Measurements from ENCODE around the gene OSMR. TPM values are rescaled to one million over a fixed set of nuclear protein-coding genes. Genes with fewer than 3 reads are reported as not detected.
"Not testable (repeated sequence)": the region's sequence is repeated elsewhere in the genome, so short reads cannot be mapped to it uniquely, and the experiment has no call there.

OSMR gene
- total RNA-seq, 2 experiments from 2014 or later: not detected

- POLR2A ChIA-PET: no interaction called here
- no peak overlapping the region for H3K4me2 ChIP-seq (ENCODE audit: low read length)
- intact Hi-C loops (cut with micrococcal nuclease; ENCODE audit: unreplicated experiment): no loop called here
- no peak overlapping the region for H3K27ac ChIP-seq (ENCODE audit: low read depth, low read length, poor library complexity, severe bottlenecking)
- BruUV-seq (replicated peaks): no TSS peak
- no peaks in the 10 kb centered on the region for H3K36me3 ChIP-seq (ENCODE audit: insufficient read depth, low read length)
- H3K4me1 ChIP-seq (ENCODE audit: insufficient read depth, low read length, poor library complexity, severe bottlenecking): no peaks in the 10 kb centered on the region
- H3K9me3 ChIP-seq (ENCODE audit: low read length): no peaks in the 10 kb centered on the region
- no peak overlapping the region for H3K4me3 ChIP-seq (ENCODE audit: low read depth, low read length, poor library complexity, severe bottlenecking)
- CTCF ChIA-PET (ENCODE audit: unreplicated experiment): no interaction called here
- DNase-seq (ENCODE audit: low spot score): no peak
- no peaks in the 10 kb centered on the region for H3K79me2 ChIP-seq (ENCODE audit: insufficient read depth, low read depth, low read length)
- no peaks in the 10 kb centered on the region for H3K9me2 ChIP-seq (ENCODE audit: insufficient read depth, low read length)
- no peak overlapping the region for H2AFZ ChIP-seq (ENCODE audit: low read length)
- no peak for TF ChIP-seq CTCF (conservative IDR thresholded peaks at IDR 0.05; ENCODE audit: low read length)
- H4K20me1 ChIP-seq (ENCODE audit: insufficient read depth, low read length): no peaks in the 10 kb centered on the region
Measured at GRCh38 chr5:38846379-38847011, 683 bp downstream of the OSMR start.

- no peaks in the 10 kb centered on the region for H3K9me2 ChIP-seq (ENCODE audit: insufficient read depth, low read length)
- H3K4me3 ChIP-seq (ENCODE audit: low read depth, low read length, poor library complexity, severe bottlenecking): no peak overlapping the region
- BruUV-seq (replicated peaks): no TSS peak
- H3K4me1 ChIP-seq (ENCODE audit: insufficient read depth, low read length, poor library complexity, severe bottlenecking): no peaks in the 10 kb centered on the region
- H3K27ac ChIP-seq (ENCODE audit: low read depth, low read length, poor library complexity, severe bottlenecking): no peak overlapping the region
- H2AFZ ChIP-seq (ENCODE audit: low read length): no peak overlapping the region; the same call in 1 of the 2 replicates
- no peaks in the 10 kb centered on the region for H3K79me2 ChIP-seq (ENCODE audit: insufficient read depth, low read depth, low read length)
- no peak overlapping the region for H3K4me2 ChIP-seq (ENCODE audit: low read length)
- ChIA-PET POLR2A (interaction anchor here (0.6 kb wide), 1 partner anchor 10 kb away, joined by 3 read pairs; no protein-coding TSS in a partner anchor), CTCF (ENCODE audit: unreplicated experiment) (no interaction called here)
- H4K20me1 ChIP-seq (ENCODE audit: insufficient read depth, low read length): no peaks in the 10 kb centered on the region
- TF ChIP-seq EZH2phosphoT487 (IDR thresholded peaks at IDR 0.05; ENCODE audit: borderline replicate concordance, low read depth, low read length): no peak
- TF ChIP-seq CTCF (conservative IDR thresholded peaks at IDR 0.05; ENCODE audit: low read length): no peak
- no peaks in the 10 kb centered on the region for H3K36me3 ChIP-seq (ENCODE audit: insufficient read depth, low read length)
- intact Hi-C loops (cut with micrococcal nuclease; ENCODE audit: unreplicated experiment): no loop called here
- no peaks in the 10 kb centered on the region for H3K9me3 ChIP-seq (ENCODE audit: low read length)
- DNase-seq (ENCODE audit: low spot score): no peak
Measured at GRCh38 chr5:38847559-38848347, 1.9 kb downstream of the OSMR start.

GRCh38 chr5:38848637-38849036 is 2.8 kb downstream of the OSMR start:
- Histone ChIP-seq H3K4me3 (ENCODE audit: low read depth, low read length, poor library complexity, severe bottlenecking) (no peak overlapping the region), H2AFZ (ENCODE audit: low read length) (no peak overlapping the region), H4K20me1 (ENCODE audit: insufficient read depth, low read length) (no peaks in the 10 kb centered on the region), H3K9me2 (ENCODE audit: insufficient read depth, low read length) (no peaks in the 10 kb centered on the region), H3K36me3 (ENCODE audit: insufficient read depth, low read length) (no peaks in the 10 kb centered on the region), H3K4me1 (ENCODE audit: insufficient read depth, low read length, poor library complexity, severe bottlenecking) (no peaks in the 10 kb centered on the region), H3K79me2 (ENCODE audit: insufficient read depth, low read depth, low read length) (no peaks in the 10 kb centered on the region), H3K4me2 (ENCODE audit: low read length) (no peak overlapping the region), H3K27ac (ENCODE audit: low read depth, low read length, poor library complexity, severe bottlenecking) (no peak overlapping the region), H3K9me3 (ENCODE audit: low read length) (no peaks in the 10 kb centered on the region)
- intact Hi-C loops (cut with micrococcal nuclease; ENCODE audit: unreplicated experiment): no loop called here
- TF ChIP-seq EZH2phosphoT487 (IDR thresholded peaks at IDR 0.05; ENCODE audit: borderline replicate concordance, low read depth, low read length): no peak
- no peak for TF ChIP-seq CTCF (conservative IDR thresholded peaks at IDR 0.05; ENCODE audit: low read length)
- CTCF ChIA-PET (ENCODE audit: unreplicated experiment): no interaction called here
- BruUV-seq (replicated peaks): no TSS peak
- DNase-seq (ENCODE audit: low spot score): no peak
- POLR2A ChIA-PET: interaction anchor here (0.6 kb wide), 1 partner anchor 315 kb away, joined by 3 read pairs; no protein-coding TSS in a partner anchor

- DNase-seq (ENCODE audit: low spot score); H3K27ac ChIP-seq (ENCODE audit: low read depth, low read length, poor library complexity, severe bottlenecking); H3K4me3 ChIP-seq (ENCODE audit: low read depth, low read length, poor library complexity, severe bottlenecking); BruUV-seq (replicated peaks); H3K4me1 ChIP-seq (ENCODE audit: insufficient read depth, low read length, poor library complexity, severe bottlenecking); CTCF ChIA-PET (ENCODE audit: unreplicated experiment); H4K20me1 ChIP-seq (ENCODE audit: insufficient read depth, low read length); H3K4me2 ChIP-seq (ENCODE audit: low read length); H3K79me2 ChIP-seq (ENCODE audit: insufficient read depth, low read depth, low read length); H2AFZ ChIP-seq (ENCODE audit: low read length); intact Hi-C loops (cut with micrococcal nuclease; ENCODE audit: unreplicated experiment); H3K9me2 ChIP-seq (ENCODE audit: insufficient read depth, low read length); H3K36me3 ChIP-seq (ENCODE audit: insufficient read depth, low read length); H3K9me3 ChIP-seq (ENCODE audit: low read length); POLR2A ChIA-PET: not testable (repeated sequence)
Measured at GRCh38 chr5:38851640-38852039, 5.8 kb downstream of the OSMR start.

Data from OCI-LY7 (cell line).